ENCODE results near the gene SHF.

Gene SHF

DNA sequence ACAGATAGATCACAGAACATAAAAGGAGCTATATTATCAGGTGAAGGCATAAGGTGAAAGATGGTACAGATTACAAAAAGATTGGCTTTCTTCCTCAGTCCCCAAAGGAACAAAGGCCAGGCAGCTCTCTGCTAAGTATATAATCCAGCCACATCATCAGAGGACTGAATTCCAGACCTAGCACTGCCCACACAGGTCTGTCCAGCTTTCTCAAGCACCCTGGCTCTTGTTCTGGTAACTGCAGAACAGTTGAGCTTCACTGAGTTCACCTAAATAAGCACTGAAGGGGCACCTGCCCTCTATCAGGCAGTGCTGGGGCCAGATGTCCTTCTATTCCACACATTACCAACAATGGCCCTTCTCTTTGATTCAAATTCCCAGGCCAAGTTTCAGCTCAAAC is 64.4 kb downstream of the SHF start:
- DNase-seq: no peak

- DNase-seq: no peak
These were observed 65.0 kb downstream of the SHF start for GRCh38 chr15:45122719-45123118.

DNA sequence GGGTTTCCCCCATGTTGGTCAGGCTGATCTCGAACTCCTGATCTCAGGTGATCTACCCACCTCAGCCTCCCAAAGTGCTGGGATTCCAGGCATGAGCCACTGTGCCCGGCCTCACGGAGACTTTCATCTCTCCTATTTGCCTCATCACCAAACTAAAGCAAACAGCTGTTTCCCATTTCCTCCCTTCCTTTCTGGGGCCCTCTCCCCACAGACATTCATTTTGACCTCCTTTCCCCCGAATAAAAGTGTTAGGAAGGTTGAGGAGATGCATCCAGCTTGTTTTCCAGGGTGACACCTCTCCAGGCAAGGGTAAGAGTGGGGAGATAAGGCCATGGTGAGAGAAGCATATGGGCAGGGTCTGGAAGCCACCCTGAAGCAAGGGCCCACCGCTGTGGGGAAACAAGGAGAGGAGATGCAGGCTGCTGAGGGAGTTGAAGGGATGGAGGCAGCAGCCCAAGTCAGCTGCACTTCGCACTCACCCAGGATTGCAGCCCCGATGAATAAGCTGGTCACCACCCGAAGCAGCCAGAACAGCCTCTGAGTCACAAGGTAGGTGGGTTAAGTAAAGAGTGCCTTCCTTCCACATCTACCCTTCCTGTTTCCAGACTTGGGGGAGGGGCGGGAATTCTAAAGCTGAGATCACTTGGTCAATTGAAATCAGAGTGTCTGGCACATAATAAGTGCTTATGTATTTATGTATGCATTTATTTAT is 65.9 kb downstream of the SHF start:
- DNase-seq: no peak

GRCh38 chr15:45121020-45121419 is 66.7 kb downstream of the SHF start:
- DNase-seq: no peak

DNA sequence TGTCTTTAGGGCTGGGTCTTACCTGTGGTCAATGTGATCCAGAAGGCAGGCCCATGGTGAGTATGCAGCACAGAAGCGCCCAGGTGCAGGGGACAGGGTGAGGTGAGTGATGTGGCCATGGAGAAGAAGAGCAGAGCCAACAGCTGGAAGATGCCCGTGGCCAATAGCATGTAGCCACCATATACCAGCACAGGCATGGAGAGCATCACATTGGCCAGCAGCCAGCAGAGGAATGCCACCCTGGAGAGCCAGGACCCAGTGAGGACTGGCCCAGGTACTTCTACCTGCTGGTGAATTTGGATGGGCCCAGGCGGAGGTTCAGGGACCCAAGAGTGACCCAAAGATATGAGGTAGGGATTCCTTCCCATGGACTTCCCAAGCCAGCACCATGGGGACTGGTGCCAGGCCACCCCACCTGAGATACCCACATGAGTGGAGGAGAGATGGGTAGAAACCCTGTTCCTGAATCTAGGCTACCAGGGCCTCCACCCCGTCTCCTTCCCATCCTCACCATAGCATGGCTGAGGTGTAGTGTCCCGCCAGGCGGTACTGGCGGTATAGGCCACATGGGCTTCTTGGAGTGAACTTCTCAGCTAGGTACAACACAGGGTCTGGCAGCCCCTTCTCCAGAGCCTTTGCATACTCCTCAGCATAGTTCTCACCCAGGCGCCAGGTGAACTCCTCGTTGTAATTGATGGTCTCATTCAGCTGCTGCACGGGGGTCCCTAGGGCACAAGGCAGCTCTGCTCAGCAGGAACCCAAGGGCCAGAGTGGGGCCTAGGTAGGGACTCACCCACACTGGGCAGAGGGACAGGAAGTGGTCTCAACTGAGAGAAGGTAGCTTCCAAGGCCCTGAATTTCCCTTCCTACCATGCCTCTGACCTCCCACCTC is 67.4 kb downstream of the SHF start:
- no peak for DNase-seq

DNA sequence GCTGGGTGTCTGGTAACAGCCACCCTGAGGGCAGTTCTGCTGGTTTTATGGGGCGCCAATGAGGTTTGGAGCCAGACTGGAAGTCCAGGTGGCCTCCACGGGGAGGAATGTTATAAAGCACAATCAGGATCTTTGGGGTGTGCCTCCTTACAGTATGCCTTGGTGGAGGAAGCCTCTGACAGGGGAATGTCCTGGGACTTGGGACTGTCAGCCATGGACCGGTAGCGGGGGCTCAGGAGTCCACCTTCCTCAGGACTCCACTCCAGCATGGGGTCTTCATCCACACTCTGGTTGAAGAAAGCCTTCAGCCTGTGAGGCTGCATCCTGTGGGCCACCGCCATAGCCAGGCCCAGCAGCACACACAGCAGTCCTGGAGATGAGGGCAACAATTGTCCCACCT is 68.8 kb downstream of the SHF start:
- no peak for DNase-seq

GRCh38 chr15:45118131-45118588 is 69.6 kb downstream of the SHF start:
- peak; percentile 84 to 85 for DNase-seq

DNA sequence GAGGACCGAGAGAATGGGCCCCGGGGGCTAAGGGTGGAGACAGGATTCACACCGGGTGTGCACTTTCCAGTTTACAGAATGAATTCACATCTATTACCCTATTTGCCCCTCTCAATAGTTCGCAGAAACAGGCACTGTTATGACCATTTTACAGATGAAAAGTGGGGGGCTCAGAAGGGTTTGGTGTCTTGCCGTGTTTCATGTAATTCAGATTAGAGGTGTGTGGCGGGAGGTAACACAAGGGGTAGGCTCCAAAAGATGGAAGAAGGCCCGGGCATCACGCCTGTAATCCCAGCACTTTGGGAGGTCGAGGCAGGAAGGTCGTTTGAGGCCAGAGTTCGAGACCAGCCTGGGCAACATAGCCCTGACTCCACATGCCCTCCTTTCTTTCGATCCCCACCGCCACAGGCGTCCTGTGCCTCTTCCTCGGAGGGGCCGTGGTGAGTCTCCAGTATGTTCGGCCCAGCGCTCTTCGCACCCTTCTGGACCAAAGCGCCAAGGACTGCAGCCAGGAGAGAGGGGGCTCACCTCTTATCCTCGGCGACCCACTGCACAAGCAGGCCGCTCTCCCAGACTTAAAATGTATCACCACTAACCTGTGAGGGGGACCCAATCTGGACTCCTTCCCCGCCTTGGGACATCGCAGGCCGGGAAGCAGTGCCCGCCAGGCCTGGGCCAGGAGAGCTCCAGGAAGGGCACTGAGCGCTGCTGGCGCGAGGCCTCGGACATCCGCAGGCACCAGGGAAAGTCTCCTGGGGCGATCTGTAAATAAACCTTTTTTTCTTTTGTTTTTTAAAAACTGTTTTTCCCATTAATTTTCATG is 70.2 kb downstream of the SHF start:
- DNase-seq: no peak

Data from CD4-positive, alpha-beta T cell treated with Interleukin-1 beta for 1 hour (primary cell).